Motor neuron (in vitro differentiated cells): ENCODE results near the gene RELT. TPM values are rescaled to one million over a fixed set of nuclear protein-coding genes. Genes with fewer than 3 reads are reported as not detected.

Source experiments
- ATAC-seq, 8 experiments: fragments of 200-7000 bp; cut with Tn5 transposase; replicated peaks in 6 of 8; 2 replicates each; pipeline ENCODE4 v1.8.0; 2021; ENCODE audit warnings: mild to moderate bottlenecking in 8 of 8, moderate library complexity in 8 of 8
- H3K27ac ChIP-seq, 2 donors: fragments of 250-450 bp; sonication (Bioruptor Pico); 2 replicates each; pipeline ENCODE4 v1.9.0; 2021; ENCODE audit warnings: antibody characterized with exemption in 2 of 2, mild to moderate bottlenecking in 2 of 2, moderate library complexity in 1 of 2
- H3K4me1 ChIP-seq, 2 donors: fragments of 250-450 bp; sonication (Bioruptor Pico); replicated peaks in 1 of 2; 2 replicates each; pipeline ENCODE4 v1.6.1; 2021; ENCODE audit warnings: antibody characterized with exemption in 2 of 2, mild to moderate bottlenecking in 2 of 2, moderate library complexity in 1 of 2
- H3K4me3 ChIP-seq, 5 donors: fragments of 250-450 bp; sonication (Bioruptor Pico); 2 replicates each; pipeline ENCODE4 v1.9.0; 2021; ENCODE audit warnings: antibody characterized with exemption in 5 of 5, mild to moderate bottlenecking in 5 of 5, moderate library complexity in 4 of 5
- WGBS, 10 experiments: fragments of 450-650 bp; shearing (Covaris generic); methylation state at CpG; one replicate each; pipeline ENCODE4 v1.0.0; 2022; 5-methylcytosine and 5-hydroxymethylcytosine counted together
- in situ Hi-C, 9 experiments: fragments of 400-800 bp; cut with MboI; loops; one replicate each; pipeline ENCODE4 v1.15.0; 2021; ENCODE audit warnings: low sequenced_read_pairs in 9 of 9, low pct_unique_long_range_greater_than_20kb in 2 of 9; ENCODE audit not compliant: unreplicated experiment in 9 of 9
- total RNA-seq, 8 experiments: library from RNA; unstranded; fragments of 300-600 nt; gene quantifications; 2 replicates each; pipeline versions ENCODE4 v1.2.3 to v1.2.4, GENCODE V29; 2022

RELT gene
- total RNA-seq, 8 experiments from 2014 or later = 6.0 to 11.8 (median 7.0) TPM

GRCh38 chr11:73397468-73398131 lies 21.4 kb downstream of the RELT start:
- in situ Hi-C loops = loop anchor here in 1 of 9 experiments (25.0 kb wide), 1 partner anchor 265 kb away; no protein-coding TSS in a partner anchor

GRCh38 chr11:73398132-73398526 lies 21.9 kb downstream of the RELT start:
- in situ Hi-C loops = loop anchor here in 1 of 9 experiments (25.0 kb wide), 1 partner anchor 264 kb away; no protein-coding TSS in a partner anchor
- ATAC-seq = no peak
- peaks cover 9 to 11% of the 10 kb centered on the region in 2 donors for H3K4me1 ChIP-seq
- no peak overlapping the region for H3K27ac ChIP-seq
- 24 to 89% (median 80%) methylated on average over 1 to 3 of the region's 5 CpGs; no CpG with 5 or more reads in 5 of the 10 experiments for WGBS, 10 experiments
- no peak overlapping the region for H3K4me3 ChIP-seq

More at GRCh38 chr11:73397468-73398131, 21.4 kb downstream of the RELT start:
- no peak for ATAC-seq
- no peak overlapping the region for H3K27ac ChIP-seq
- H3K4me3 ChIP-seq = no peak overlapping the region
- WGBS, 10 experiments = 90 to 100% (median 94%) methylated on average over 1 to 2 of the region's 8 CpGs; no CpG with 5 or more reads in 7 of the 10 experiments
- peaks cover 9 to 11% of the 10 kb centered on the region in 2 donors for H3K4me1 ChIP-seq

- ATAC-seq = peak in 2 of 8 experiments; percentile 5
- in situ Hi-C loops = loop anchor here in 1 of 9 experiments (25.0 kb wide), 1 partner anchor 264 kb away; no protein-coding TSS in a partner anchor
- no CpG with 5 or more reads among the region's 2 CpGs for WGBS, 10 experiments
- Histone ChIP-seq H3K4me1 (peaks cover 8 to 9% of the 10 kb centered on the region in 2 donors), H3K4me3 (no peak overlapping the region), H3K27ac (no peak overlapping the region)
Measured at GRCh38 chr11:73398721-73399120, 22.5 kb downstream of the RELT start.

- ATAC-seq = peak in 1 of 8 experiments; percentile 23
- Histone ChIP-seq H3K4me1 (peaks cover 8 to 9% of the 10 kb centered on the region in 2 donors), H3K27ac (no peak overlapping the region), H3K4me3 (no peak overlapping the region)
- 56 to 94% (median 81%) methylated on average over 2 to 4 of the region's 6 CpGs; no CpG with 5 or more reads in 4 of the 10 experiments for WGBS, 10 experiments
- in situ Hi-C loops = loop anchor here in 1 of 9 experiments (25.0 kb wide), 1 partner anchor 263 kb away; no protein-coding TSS in a partner anchor
Measured at GRCh38 chr11:73399159-73399590, 23.0 kb downstream of the RELT start.

- no peak overlapping the region for H3K27ac ChIP-seq
- peaks cover 8 to 9% of the 10 kb centered on the region in 2 donors for H3K4me1 ChIP-seq
- no peak overlapping the region for H3K4me3 ChIP-seq
- in situ Hi-C loops = loop anchor here in 2 of 9 experiments (5.0 to 25.0 kb wide), 2 partner anchors 263 kb away; no protein-coding TSS in a partner anchor
- WGBS, 10 experiments = 80 to 100% (median 97%) methylated on average over 1 to 2 of the region's 4 CpGs; no CpG with 5 or more reads in 2 of the 10 experiments
- ATAC-seq = no peak
Measured at GRCh38 chr11:73399636-73400035, 23.4 kb downstream of the RELT start.

- no peak overlapping the region for H3K27ac ChIP-seq
- no peak for ATAC-seq
- WGBS, 10 experiments = 56 to 100% (median 100%) methylated on average over 1 to 5 of the region's 6 CpGs; no CpG with 5 or more reads in 3 of the 10 experiments
- peaks cover 8 to 9% of the 10 kb centered on the region in 2 donors for H3K4me1 ChIP-seq
- in situ Hi-C loops = loop anchor here in 1 of 9 experiments (5.0 kb wide), 1 partner anchor 262 kb away; no protein-coding TSS in a partner anchor
- no peak overlapping the region for H3K4me3 ChIP-seq
Measured at GRCh38 chr11:73400293-73400692, 24.1 kb downstream of the RELT start.

GRCh38 chr11:73401217-73401923 lies 25.2 kb downstream of the RELT start:
- ATAC-seq = peak in 1 of 8 experiments; percentile 12
- no peak overlapping the region for H3K27ac ChIP-seq
- in situ Hi-C loops = loop anchor here in 1 of 9 experiments (5.0 kb wide), 1 partner anchor 261 kb away; no protein-coding TSS in a partner anchor
- 0 to 100% (median 96%) methylated on average over 1 to 2 of the region's 3 CpGs; no CpG with 5 or more reads in 4 of the 10 experiments for WGBS, 10 experiments
- peaks cover 3 to 8% of the 10 kb centered on the region in 2 donors for H3K4me1 ChIP-seq
- no peak overlapping the region for H3K4me3 ChIP-seq

- no peak for ATAC-seq
- no peak overlapping the region for H3K27ac ChIP-seq
- WGBS, 10 experiments = 72 to 100% (median 92%) methylated on average over 1 to 12 of the region's 15 CpGs; no CpG with 5 or more reads in 2 of the 10 experiments
- in situ Hi-C loops = loop anchor here in 1 of 9 experiments (5.0 kb wide), 1 partner anchor 260 kb away; no protein-coding TSS in a partner anchor
- peaks cover 0 to 8% of the 10 kb centered on the region in 2 donors for H3K4me1 ChIP-seq
- H3K4me3 ChIP-seq = no peak overlapping the region
Measured at GRCh38 chr11:73401924-73402833, 26.0 kb downstream of the RELT start.

GRCh38 chr11:73402834-73403185 lies 26.6 kb downstream of the RELT start:
- in situ Hi-C loops = loop anchor here in 1 of 9 experiments (5.0 kb wide), 1 partner anchor 259 kb away; no protein-coding TSS in a partner anchor
- peak in 2 of 8 experiments; percentile 6 to 41 for ATAC-seq
- H3K27ac ChIP-seq = no peak overlapping the region
- H3K4me1 ChIP-seq = peaks cover 0 to 8% of the 10 kb centered on the region in 2 donors
- 46 to 80% (median 67%) methylated on average over 1 of the region's 1 CpG; no CpG with 5 or more reads in 3 of the 10 experiments for WGBS, 10 experiments
- no peak overlapping the region for H3K4me3 ChIP-seq

- 80 to 100% (median 100%) methylated on average over 1 to 4 of the region's 5 CpGs; no CpG with 5 or more reads in 3 of the 10 experiments for WGBS, 10 experiments
- H3K27ac ChIP-seq = no peak overlapping the region
- H3K4me1 ChIP-seq = peaks cover 0 to 8% of the 10 kb centered on the region in 2 donors
- in situ Hi-C loops = loop anchor here in 1 of 9 experiments (5.0 kb wide), 1 partner anchor 259 kb away; no protein-coding TSS in a partner anchor
- no peak for ATAC-seq
- no peak overlapping the region for H3K4me3 ChIP-seq
Measured at GRCh38 chr11:73403541-73403940, 27.3 kb downstream of the RELT start.

- peak; percentile 35 to 83 (median 64) for ATAC-seq
- in situ Hi-C loops = loop anchor here in 1 of 9 experiments (5.0 kb wide), 1 partner anchor 258 kb away; no protein-coding TSS in a partner anchor
- no peak overlapping the region for H3K27ac ChIP-seq
Measured at GRCh38 chr11:73404048-73404447, 27.8 kb downstream of the RELT start.

More at GRCh38 chr11:73404048-73404447, 27.8 kb downstream of the RELT start:
- 75 to 94% (median 80%) methylated on average over 1 to 4 of the region's 4 CpGs; no CpG with 5 or more reads in 3 of the 10 experiments for WGBS, 10 experiments
- Histone ChIP-seq H3K4me3 (no peak overlapping the region), H3K4me1 (peaks cover 0 to 5% of the 10 kb centered on the region in 2 donors)
